Measurements from ENCODE around the gene B3GALT6. TPM values are rescaled to one million over a fixed set of nuclear protein-coding genes. Genes with fewer than 3 reads are reported as not detected.
A peak's percentile ranks its signal among the peaks of the same experiment; 100 is the strongest.

The B3GALT6 gene
- total and polyA plus RNA-seq, 5 donors: 9.1 to 13.3 (median 11.1) TPM

DNA sequence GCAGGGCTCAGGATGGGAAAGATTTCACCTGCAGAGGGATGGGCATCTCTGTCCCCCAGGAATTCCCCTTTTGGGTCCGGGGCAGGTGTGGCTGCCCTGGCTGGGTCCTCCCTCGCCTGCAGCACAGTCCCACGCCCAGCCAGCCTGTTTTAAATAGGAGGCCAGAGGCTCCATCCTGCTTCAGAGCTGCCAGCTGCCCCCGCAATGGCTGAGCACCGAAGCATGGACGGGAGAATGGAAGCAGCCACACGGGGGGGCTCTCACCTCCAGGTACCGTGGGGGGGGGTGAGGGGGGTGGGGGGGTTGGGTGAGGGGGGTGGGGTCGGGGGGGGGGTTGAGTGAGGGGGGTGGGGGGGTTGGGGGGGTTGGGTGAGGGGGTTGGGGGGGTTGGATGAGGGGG, 51.8 kb downstream of the B3GALT6 start:
- H3K27ac ChIP-seq (ENCODE audit: low read length): no peak overlapping the region
- 11% methylated on average over 8 of the region's 9 CpGs for WGBS
- ATAC-seq (no peak), DNase-seq (peak in 1 of 3 donors; percentile 39)
- no peaks in the 10 kb centered on the region for H3K9me3 ChIP-seq (ENCODE audit: control insufficient read depth, low read length)
- intact Hi-C loops (cut with DNase I): no loop called here
- no peak overlapping the region for H3K4me3 ChIP-seq (ENCODE audit: low read length)
- H3K27me3 ChIP-seq (ENCODE audit: control insufficient read depth, insufficient read depth): no peaks in the 10 kb centered on the region
- H3K4me1 ChIP-seq (ENCODE audit: control insufficient read depth, insufficient read depth, low read length): no peaks in the 10 kb centered on the region

Other genes with a start within 250 kb of the B3GALT6 start
- gene HES4, start 232.1 kb upstream of the B3GALT6 start, total RNA-seq: 10 to 100 TPM; 37.3 to 62.5 (median 38.6) TPM
- 25.7 TPM for gene HES4, start 232.1 kb upstream of the B3GALT6 start, polyA plus RNA-seq
- gene ISG15, start 218.7 kb upstream of the B3GALT6 start, total RNA-seq: 10 to 100 TPM; 16.1 to 36.4 (median 21.6) TPM
- gene ISG15, start 218.7 kb upstream of the B3GALT6 start, polyA plus RNA-seq: 65.5 TPM
- 10 to 100 TPM; 17.1 to 26.4 (median 21.4) TPM for gene AGRN, start 212.1 kb upstream of the B3GALT6 start, total RNA-seq
- gene AGRN, start 212.1 kb upstream of the B3GALT6 start, polyA plus RNA-seq: 12.0 TPM
- gene RNF223, start 157.9 kb upstream of the B3GALT6 start, total RNA-seq: not detected
- not detected for gene RNF223, start 157.9 kb upstream of the B3GALT6 start, polyA plus RNA-seq
- gene C1orf159, start 116.1 kb upstream of the B3GALT6 start, total RNA-seq: 1 to 10 TPM; 4.9 to 5.6 (median 5.4) TPM
- 6.8 TPM for gene C1orf159, start 116.1 kb upstream of the B3GALT6 start, polyA plus RNA-seq
- gene TTLL10, start 58.4 kb upstream of the B3GALT6 start, total RNA-seq: not detected
- 0.09 TPM for gene TTLL10, start 58.4 kb upstream of the B3GALT6 start, polyA plus RNA-seq
- under 1 TPM in 1 of 4 donors, not detected in 3; 0.38 TPM for gene TNFRSF18, start 25.6 kb upstream of the B3GALT6 start, total RNA-seq
- gene TNFRSF18, start 25.6 kb upstream of the B3GALT6 start, polyA plus RNA-seq: 0.14 TPM
- gene TNFRSF4, start 18.1 kb upstream of the B3GALT6 start, total RNA-seq: 1 to 10 TPM; 1.0 to 2.0 (median 1.2) TPM
- 2.3 TPM for gene TNFRSF4, start 18.1 kb upstream of the B3GALT6 start, polyA plus RNA-seq
- gene SDF4, start 236 bp upstream of the B3GALT6 start, total RNA-seq: 100 to 1,000 TPM; 156 to 215 (median 168) TPM
- gene SDF4, start 236 bp upstream of the B3GALT6 start, polyA plus RNA-seq: 165 TPM
- 1 to 10 TPM in 2 of 4 donors, under 1 TPM in 1, not detected in 1; 0.94 to 2.4 (median 1.1) TPM for gene C1QTNF12, start 14.5 kb downstream of the B3GALT6 start, total RNA-seq
- 0.36 TPM for gene C1QTNF12, start 14.5 kb downstream of the B3GALT6 start, polyA plus RNA-seq
- gene UBE2J2, start 41.6 kb downstream of the B3GALT6 start, total RNA-seq: 10 to 100 TPM; 34.9 to 41.2 (median 37.1) TPM
- gene UBE2J2, start 41.6 kb downstream of the B3GALT6 start, polyA plus RNA-seq: 38.4 TPM
- gene SCNN1D, start 48.2 kb downstream of the B3GALT6 start, total RNA-seq: 1 to 10 TPM; 2.7 to 6.2 (median 4.8) TPM
- gene SCNN1D, start 48.2 kb downstream of the B3GALT6 start, polyA plus RNA-seq: 3.4 TPM
- 10 to 100 TPM; 33.1 to 61.8 (median 42.8) TPM for gene ACAP3, start 75.7 kb downstream of the B3GALT6 start, total RNA-seq
- 37.4 TPM for gene ACAP3, start 75.7 kb downstream of the B3GALT6 start, polyA plus RNA-seq
- gene PUSL1, start 76.4 kb downstream of the B3GALT6 start, total RNA-seq: 10 to 100 TPM; 11.3 to 14.1 (median 12.5) TPM
- gene PUSL1, start 76.4 kb downstream of the B3GALT6 start, polyA plus RNA-seq: 13.1 TPM
- gene INTS11, start 92.4 kb downstream of the B3GALT6 start, total RNA-seq: 10 to 100 TPM; 53.1 to 61.7 (median 58.7) TPM
- gene INTS11, start 92.4 kb downstream of the B3GALT6 start, polyA plus RNA-seq: 70.3 TPM
- gene CPTP, start 92.6 kb downstream of the B3GALT6 start, total RNA-seq: 10 to 100 TPM; 24.0 to 29.0 (median 27.0) TPM
- 53.9 TPM for gene CPTP, start 92.6 kb downstream of the B3GALT6 start, polyA plus RNA-seq
- under 1 TPM; 0.33 to 0.51 (median 0.38) TPM for gene TAS1R3, start 99.0 kb downstream of the B3GALT6 start, total RNA-seq
- gene TAS1R3, start 99.0 kb downstream of the B3GALT6 start, polyA plus RNA-seq: 0.66 TPM
- 10 to 100 TPM; 64.4 to 87.4 (median 66.3) TPM for gene DVL1, start 117.2 kb downstream of the B3GALT6 start, total RNA-seq
- gene DVL1, start 117.2 kb downstream of the B3GALT6 start, polyA plus RNA-seq: 70.0 TPM
- gene MXRA8, start 126.3 kb downstream of the B3GALT6 start, total RNA-seq: 10 to 100 TPM; 21.9 to 38.8 (median 36.3) TPM
- 39.5 TPM for gene MXRA8, start 126.3 kb downstream of the B3GALT6 start, polyA plus RNA-seq
- gene AURKAIP1, start 143.0 kb downstream of the B3GALT6 start, total RNA-seq: 100 to 1,000 TPM; 175 to 210 (median 188) TPM
- gene AURKAIP1, start 143.0 kb downstream of the B3GALT6 start, polyA plus RNA-seq: 331 TPM
- 10 to 100 TPM; 61.2 to 83.1 (median 67.2) TPM for gene CCNL2, start 167.1 kb downstream of the B3GALT6 start, total RNA-seq
- 81.7 TPM for gene CCNL2, start 167.1 kb downstream of the B3GALT6 start, polyA plus RNA-seq
- 100 to 1,000 TPM; 121 to 144 (median 132) TPM for gene MRPL20, start 175.1 kb downstream of the B3GALT6 start, total RNA-seq
- gene MRPL20, start 175.1 kb downstream of the B3GALT6 start, polyA plus RNA-seq: 190 TPM
- 1 to 10 TPM; 1.6 to 3.6 (median 2.9) TPM for gene ANKRD65, start 189.0 kb downstream of the B3GALT6 start, total RNA-seq
- gene ANKRD65, start 189.0 kb downstream of the B3GALT6 start, polyA plus RNA-seq: 4.5 TPM
- 10 to 100 TPM; 25.0 to 38.6 (median 25.6) TPM for gene VWA1, start 203.5 kb downstream of the B3GALT6 start, total RNA-seq
- gene VWA1, start 203.5 kb downstream of the B3GALT6 start, polyA plus RNA-seq: 17.3 TPM
- gene ATAD3C, start 217.5 kb downstream of the B3GALT6 start, total RNA-seq: 1 to 10 TPM; 1.3 to 3.4 (median 2.2) TPM
- gene ATAD3C, start 217.5 kb downstream of the B3GALT6 start, polyA plus RNA-seq: 0.52 TPM
- 10 to 100 TPM in 1 of 4 donors, 1 to 10 TPM in 3; 5.6 to 11.4 (median 8.8) TPM for gene ATAD3B, start 239.5 kb downstream of the B3GALT6 start, total RNA-seq
- gene ATAD3B, start 239.5 kb downstream of the B3GALT6 start, polyA plus RNA-seq: 8.3 TPM